Gastrocnemius medialis (tissue), 4 donors: ENCODE results near the gene CWC25. TPM values are rescaled to one million over a fixed set of nuclear protein-coding genes. Genes with fewer than 3 reads are reported as not detected.
"Not testable (repeated sequence)": the region's sequence is repeated elsewhere in the genome, so short reads cannot be mapped to it uniquely, and the experiment has no call there.

Experiments
- ATAC-seq, 2 donors: fragments of 150-250 bp; one replicate each; pipeline ENCODE4 v1.9.1; 2016
- DNase-seq, 2 donors: peaks; one replicate each; pipeline ENCODE4 v3.0.0-alpha.2; 2019
- H3K27ac ChIP-seq, 4 donors: fragments of 200-600 bp; sonication (generic); 1 replicate in 1 of 4; 2 replicates in 3 of 4; pipeline ENCODE4 v1.5.1; 2016 to 2018; ENCODE audit warnings: mild to moderate bottlenecking in 2 of 4, moderate library complexity in 1 of 4
- H3K27me3 ChIP-seq, 3 donors: fragments of 200-600 bp; sonication (generic) in 2 of 3; 1 replicate in 1 of 3; 2 replicates in 2 of 3; pipeline versions ENCODE4 v1.5.1 to v1.6.0; 2016 to 2019; ENCODE audit warnings: mild to moderate bottlenecking in 1 of 3, moderate library complexity in 1 of 3
- H3K36me3 ChIP-seq, 2 donors: fragments of 200-600 bp; sonication (generic) in 1 of 2; one replicate each; pipeline ENCODE4 v1.5.1; 2017 to 2018
- H3K4me1 ChIP-seq, 2 donors: fragments of 200-600 bp; sonication (generic) in 1 of 2; one replicate each; pipeline ENCODE4 v1.5.1; 2016 to 2017; ENCODE audit warnings: mild to moderate bottlenecking in 2 of 2
- H3K4me3 ChIP-seq, 4 donors: fragments of 200-600 bp; sonication (generic) in 3 of 4; 1 replicate in 1 of 4; 2 replicates in 3 of 4; pipeline ENCODE4 v1.5.1; 2016 to 2019; ENCODE audit warnings: mild to moderate bottlenecking in 2 of 4
- H3K9me3 ChIP-seq, 3 donors: fragments of 200-600 bp; sonication (generic) in 2 of 3; 1 replicate in 1 of 3; 2 replicates in 2 of 3; pipeline ENCODE4 v1.5.1; 2016 to 2019
- POLR2A ChIP-seq, 2 donors: fragments of 450-650 bp; IDR thresholded peaks; one replicate each; pipeline ENCODE4 v1.6.1; 2017; ENCODE audit warnings: antibody characterized with exemption in 2 of 2, mild to moderate bottlenecking in 2 of 2, moderate library complexity in 2 of 2
- in situ Hi-C, 4 donors: fragments of 200-750 bp; cut with MboI; loops; one replicate each; pipeline versions ENCODE4 v1.15.0 to v1.8.0; 2017; ENCODE audit warnings: low sequenced_read_pairs in 4 of 4
- intact Hi-C: fragments of 100-400 bp; cut with DNase I; formaldehyde crosslinking; loops from one replicate; pipeline ENCODE4 v1.15.1; 2023; ENCODE audit warnings: low total_unique reads
- total RNA-seq, 4 donors: library from RNA; depleted of rRNA; stranded (reverse); fragments of >200 nt; gene quantifications; one replicate each; pipeline versions ENCODE4 v1.1.0 to v1.2.3, GENCODE V29; 2016
- TF ChIP-seq, protein P1 (sequence below), 5 experiments: fragments of 450-650 bp in 3 of 5; fragments of 200-600 bp in 2 of 5; sonication (generic) in 2 of 5; IDR thresholded peaks in 4 of 5; conservative IDR thresholded peaks in 1 of 5; 1 replicate in 4 of 5; 2 replicates in 1 of 5; pipeline ENCODE4 v1.5.1; 2016 to 2019; ENCODE audit warnings: antibody characterized with exemption in 5 of 5, mild to moderate bottlenecking in 3 of 5, moderate library complexity in 3 of 5

The CWC25 gene
- total RNA-seq, 4 donors from 2014 or later = 9.1 to 14.4 (median 12.3) TPM

- no peaks in the 10 kb centered on the region for H3K36me3 ChIP-seq
- no peak for ATAC-seq
- H3K4me1 ChIP-seq = no peaks in the 10 kb centered on the region
- H3K9me3 ChIP-seq = no peaks in the 10 kb centered on the region
- no peak overlapping the region for H3K27ac ChIP-seq
- intact Hi-C loops = loop anchor here (5.0 kb wide), 1 partner anchor 163 kb away; no protein-coding TSS in a partner anchor
- H3K27me3 ChIP-seq = no peaks in the 10 kb centered on the region
- no peak for TF ChIP-seq POLR2A (IDR thresholded peaks at IDR 0.05)
- TF ChIP-seq, protein P1, sequence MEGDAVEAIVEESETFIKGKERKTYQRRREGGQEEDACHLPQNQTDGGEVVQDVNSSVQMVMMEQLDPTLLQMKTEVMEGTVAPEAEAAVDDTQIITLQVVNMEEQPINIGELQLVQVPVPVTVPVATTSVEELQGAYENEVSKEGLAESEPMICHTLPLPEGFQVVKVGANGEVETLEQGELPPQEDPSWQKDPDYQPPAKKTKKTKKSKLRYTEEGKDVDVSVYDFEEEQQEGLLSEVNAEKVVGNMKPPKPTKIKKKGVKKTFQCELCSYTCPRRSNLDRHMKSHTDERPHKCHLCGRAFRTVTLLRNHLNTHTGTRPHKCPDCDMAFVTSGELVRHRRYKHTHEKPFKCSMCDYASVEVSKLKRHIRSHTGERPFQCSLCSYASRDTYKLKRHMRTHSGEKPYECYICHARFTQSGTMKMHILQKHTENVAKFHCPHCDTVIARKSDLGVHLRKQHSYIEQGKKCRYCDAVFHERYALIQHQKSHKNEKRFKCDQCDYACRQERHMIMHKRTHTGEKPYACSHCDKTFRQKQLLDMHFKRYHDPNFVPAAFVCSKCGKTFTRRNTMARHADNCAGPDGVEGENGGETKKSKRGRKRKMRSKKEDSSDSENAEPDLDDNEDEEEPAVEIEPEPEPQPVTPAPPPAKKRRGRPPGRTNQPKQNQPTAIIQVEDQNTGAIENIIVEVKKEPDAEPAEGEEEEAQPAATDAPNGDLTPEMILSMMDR (IDR thresholded peaks at IDR 0.05 in 4 of 5, conservative IDR thresholded peaks at IDR 0.05 in 1 of 5) = no peak
- in situ Hi-C loops = loop anchor here in 1 of 4 donors (25.0 kb wide), 1 partner anchor 297 kb away; the partner anchor contains the start of genes ARL5C and PLXDC1
- H3K4me3 ChIP-seq = no peak overlapping the region
- no peak for DNase-seq
Measured at GRCh38 chr17:38864636-38865398, 39.7 kb upstream of the CWC25 start.

DNA sequence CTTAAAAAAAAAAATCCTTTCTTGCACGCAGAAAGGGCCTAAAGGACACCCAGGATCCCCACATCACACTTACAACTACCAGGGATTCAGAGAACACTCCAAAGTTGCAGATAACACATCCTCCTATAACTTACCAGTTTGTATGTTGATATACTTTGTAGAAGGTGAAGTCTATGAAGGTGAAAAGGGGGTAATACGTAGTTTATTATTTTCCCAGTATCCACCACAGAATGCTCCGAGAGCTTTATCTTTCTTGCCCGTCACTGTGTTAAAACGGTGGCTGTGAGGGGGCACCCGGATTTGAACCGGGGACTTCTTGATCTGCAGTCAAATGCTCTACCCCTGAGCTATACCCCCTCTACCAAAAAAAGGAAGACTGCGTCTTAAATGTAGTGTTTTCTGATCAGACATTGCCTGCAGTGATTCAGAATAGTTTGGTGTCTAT lies 36.3 kb upstream of the CWC25 start:
- intact Hi-C loops = no loop called here

GRCh38 chr17:38857271-38857670 lies 32.1 kb upstream of the CWC25 start:
- TF ChIP-seq POLR2A (IDR thresholded peaks at IDR 0.05) = no peak
- TF ChIP-seq, protein P1 (IDR thresholded peaks at IDR 0.05 in 4 of 5, conservative IDR thresholded peaks at IDR 0.05 in 1 of 5) = no peak
- ATAC-seq (no peak), DNase-seq (no peak)
- no peak overlapping the region for H3K27ac ChIP-seq
- in situ Hi-C loops = loop anchor here in 1 of 4 donors (25.0 kb wide), 1 partner anchor 305 kb away; the partner anchor contains the start of genes ARL5C and PLXDC1
- peaks cover 0 to 2% of the 10 kb centered on the region in 2 donors for H3K36me3 ChIP-seq
- intact Hi-C loops = no loop called here
- peaks cover 11% of the 10 kb centered on the region in 2 donors for H3K4me1 ChIP-seq
- H3K9me3 ChIP-seq = no peaks in the 10 kb centered on the region
- no peaks in the 10 kb centered on the region for H3K27me3 ChIP-seq
- H3K4me3 ChIP-seq = no peak overlapping the region

More for the DNA sequence above, 36.3 kb upstream of the CWC25 start:
- H3K36me3 ChIP-seq = no peaks in the 10 kb centered on the region
- H3K9me3 ChIP-seq = no peaks in the 10 kb centered on the region
- no peaks in the 10 kb centered on the region for H3K27me3 ChIP-seq
- TF ChIP-seq, protein P1 (IDR thresholded peaks at IDR 0.05 in 4 of 5, conservative IDR thresholded peaks at IDR 0.05 in 1 of 5) = no peak
- no peak for TF ChIP-seq POLR2A (IDR thresholded peaks at IDR 0.05)
- in situ Hi-C loops = loop anchor here in 1 of 4 donors (25.0 kb wide), 1 partner anchor 301 kb away; the partner anchor contains the start of genes ARL5C and PLXDC1
- no peaks in the 10 kb centered on the region for H3K4me1 ChIP-seq
- no peak overlapping the region for H3K27ac ChIP-seq
- no peak for DNase-seq
- no peak overlapping the region for H3K4me3 ChIP-seq
- no peak for ATAC-seq

- H3K27ac ChIP-seq, DNase-seq, H3K4me3 ChIP-seq, intact Hi-C loops, H3K9me3 ChIP-seq, H3K27me3 ChIP-seq, ATAC-seq: not testable (repeated sequence)
- in situ Hi-C loops = loop anchor here in 1 of 4 donors (25.0 kb wide), 1 partner anchor 307 kb away; the partner anchor contains the start of genes ARL5C and PLXDC1
- Histone ChIP-seq H3K36me3 (peaks cover 0 to 23% of the 10 kb centered on the region in 2 donors), H3K4me1 (peaks cover 23 to 28% of the 10 kb centered on the region in 2 donors)
Measured at GRCh38 chr17:38855101-38855714, 30.1 kb upstream of the CWC25 start.
